Sigmoid colon (tissue), 7 donors: ENCODE data around the gene ASB7. TPM values are rescaled to one million over a fixed set of nuclear protein-coding genes. Genes with fewer than 3 reads are reported as not detected.
"Not testable (repeated sequence)": the region's sequence is repeated elsewhere in the genome, so short reads cannot be mapped to it uniquely, and the experiment has no call there.

Experiments
- DNase-seq: peaks from one replicate; pipeline ENCODE4 v3.0.0-alpha.2; 2019
- H3K27ac ChIP-seq, 4 donors: fragments of 200-600 bp; sonication (generic); one replicate each; pipeline ENCODE4 v1.5.1; 2016 to 2019; ENCODE audit warnings: mild to moderate bottlenecking in 1 of 4
- H3K27me3 ChIP-seq, 3 donors: fragments of 200-600 bp; sonication (generic); one replicate each; pipeline ENCODE4 v1.5.1; 2019; ENCODE audit warnings: mild to moderate bottlenecking in 1 of 3
- H3K36me3 ChIP-seq, 4 donors: fragments of 200-600 bp; sonication (generic); one replicate each; pipeline ENCODE4 v1.5.1; 2016 to 2019
- H3K4me1 ChIP-seq, 4 donors: fragments of 200-600 bp; sonication (generic); one replicate each; pipeline ENCODE4 v1.5.1; 2017 to 2019
- H3K4me3 ChIP-seq, 4 donors: fragments of 200-600 bp; sonication (generic); one replicate each; pipeline ENCODE4 v1.5.1; 2017 to 2019; ENCODE audit warnings: mild to moderate bottlenecking in 2 of 4, moderate library complexity in 1 of 4
- H3K9me3 ChIP-seq, 4 donors: fragments of 200-600 bp in 3 of 4; sonication (generic) in 3 of 4; one replicate each; pipeline versions ENCODE4 v1.5.1 to v1.6.1; 2013 to 2019
- CTCF ChIP-seq, 4 experiments: fragments of 450-650 bp in 3 of 4; fragments of 200-600 bp in 1 of 4; IDR thresholded peaks; one replicate each; pipeline ENCODE4 v1.5.1; 2016 to 2019; ENCODE audit warnings: antibody characterized with exemption in 4 of 4, mild to moderate bottlenecking in 3 of 4, moderate library complexity in 2 of 4
- EP300 ChIP-seq, 4 donors: sonication (generic); formaldehyde crosslinking; IDR thresholded peaks; one replicate each; pipeline ENCODE4 v1.6.1; 2017; ENCODE audit warnings: antibody characterized with exemption in 4 of 4
- POLR2A ChIP-seq, 2 donors: fragments of 450-650 bp; IDR thresholded peaks; one replicate each; pipeline ENCODE4 v1.6.1; 2016; ENCODE audit warnings: antibody characterized with exemption in 2 of 2, mild to moderate bottlenecking in 2 of 2, moderate library complexity in 2 of 2
- POLR2AphosphoS5 ChIP-seq, 4 donors: sonication (generic); formaldehyde crosslinking; IDR thresholded peaks; one replicate each; pipeline ENCODE4 v1.6.1; 2017; ENCODE audit warnings: antibody characterized with exemption in 4 of 4
- whole genome bisulfite sequencing, 2 donors: extraction: QIAGEN DNeasy Blood & Tissue Kit; methylation state at CpG; one replicate each; pipeline ENCODE4 v1.1.7; 2013; 5-methylcytosine and 5-hydroxymethylcytosine counted together
- intact Hi-C: fragments of 100-400 bp; cut with DNase I; formaldehyde crosslinking; loops from one replicate; pipeline ENCODE4 v1.15.1; 2023
- polyA plus RNA-seq, 3 donors: library from polyadenylated mRNA; stranded (reverse); fragments of 200-250 nt; gene quantifications; one replicate each; pipeline ENCODE4 v1.2.3, GENCODE V29; 2013
- total RNA-seq, 4 donors: library from RNA; depleted of rRNA; stranded (reverse); fragments of >200 nt; gene quantifications; one replicate each; pipeline ENCODE4 v1.1.0, GENCODE V29; 2016
- donor health status: healthy with polysubstance abuse.
- donor health status: Bipolar disorder and iron deficiency.
- donor health status: healthy.

The ASB7 gene
- total and polyA plus RNA-seq, 7 donors, result 7.2 to 15.7 (median 10.7) TPM

- WGBS, 2 donors, result 93 to 94% methylated on average over 4 of the region's 4 CpGs
- intact Hi-C loops, result loop anchor here (1.0 to 5.0 kb wide), 2 partner anchors 223 to 646 kb away; no protein-coding TSS in a partner anchor
- H3K27ac ChIP-seq, result no peak overlapping the region
- DNase-seq, result no peak
- no peak overlapping the region for H3K4me3 ChIP-seq
- H3K9me3 ChIP-seq, result no peaks in the 10 kb centered on the region
- peaks cover 0 to 32% (median 2%) of the 10 kb centered on the region in 4 donors for H3K36me3 ChIP-seq
- no peaks in the 10 kb centered on the region for H3K27me3 ChIP-seq
- no peaks in the 10 kb centered on the region for H3K4me1 ChIP-seq
- TF ChIP-seq POLR2AphosphoS5 (IDR thresholded peaks at IDR 0.05) (no peak), CTCF (IDR thresholded peaks at IDR 0.05) (no peak), POLR2A (IDR thresholded peaks at IDR 0.05) (no peak), EP300 (IDR thresholded peaks at IDR 0.05) (no peak)
Observed at GRCh38 chr15:100573526-100573925, 28.9 kb upstream of the ASB7 start.

GRCh38 chr15:100580414-100580813 lies 22.0 kb upstream of the ASB7 start:
- Histone ChIP-seq H3K27ac (no peak overlapping the region), H3K27me3 (no peaks in the 10 kb centered on the region), H3K4me1 (peaks cover 0 to 10% (median 0%) of the 10 kb centered on the region in 4 donors), H3K9me3 (no peaks in the 10 kb centered on the region), H3K36me3 (no peaks in the 10 kb centered on the region), H3K4me3 (no peak overlapping the region)
- whole genome bisulfite sequencing, 2 donors, result 85 to 90% methylated on average over 4 of the region's 4 CpGs
- no peak for DNase-seq
- intact Hi-C loops, result no loop called here
- TF ChIP-seq EP300 (IDR thresholded peaks at IDR 0.05) (no peak), POLR2A (IDR thresholded peaks at IDR 0.05) (no peak), POLR2AphosphoS5 (IDR thresholded peaks at IDR 0.05) (no peak), CTCF (IDR thresholded peaks at IDR 0.05) (no peak)

- Histone ChIP-seq H3K36me3 (no peaks in the 10 kb centered on the region), H3K4me3 (no peak overlapping the region), H3K27ac (no peak overlapping the region), H3K9me3 (peaks cover 0 to 4% (median 0%) of the 10 kb centered on the region in 4 donors), H3K4me1 (no peaks in the 10 kb centered on the region), H3K27me3 (no peaks in the 10 kb centered on the region)
- TF ChIP-seq EP300 (IDR thresholded peaks at IDR 0.05) (no peak), POLR2A (IDR thresholded peaks at IDR 0.05) (no peak), CTCF (IDR thresholded peaks at IDR 0.05) (no peak), POLR2AphosphoS5 (IDR thresholded peaks at IDR 0.05) (no peak)
- no peak for DNase-seq
- 43 to 99% methylated on average over 1 of the region's 1 CpG for WGBS, 2 donors
- intact Hi-C loops, result no loop called here
Observed at GRCh38 chr15:100588638-100589242, 13.6 kb upstream of the ASB7 start.

GRCh38 chr15:100591163-100591562 lies 11.2 kb upstream of the ASB7 start:
- H3K27me3 ChIP-seq, H3K9me3 ChIP-seq, intact Hi-C loops, DNase-seq, H3K4me1 ChIP-seq, H3K4me3 ChIP-seq, H3K36me3 ChIP-seq, H3K27ac ChIP-seq: not testable (repeated sequence)
- WGBS, 2 donors, result 91 to 97% methylated on average over 2 of the region's 2 CpGs

GRCh38 chr15:100591835-100592234 lies 10.6 kb upstream of the ASB7 start:
- DNase-seq, result no peak

More at GRCh38 chr15:100591835-100592234, 10.6 kb upstream of the ASB7 start:
- peaks cover 0 to 12% (median 5%) of the 10 kb centered on the region in 4 donors for H3K4me1 ChIP-seq
- no peak overlapping the region for H3K27ac ChIP-seq
- peaks cover 0 to 4% (median 0%) of the 10 kb centered on the region in 4 donors for H3K9me3 ChIP-seq
- no peaks in the 10 kb centered on the region for H3K27me3 ChIP-seq
- TF ChIP-seq POLR2AphosphoS5 (IDR thresholded peaks at IDR 0.05) (no peak), CTCF (IDR thresholded peaks at IDR 0.05) (no peak), EP300 (IDR thresholded peaks at IDR 0.05) (no peak), POLR2A (IDR thresholded peaks at IDR 0.05) (no peak)
- intact Hi-C loops, result no loop called here
- no peaks in the 10 kb centered on the region for H3K36me3 ChIP-seq
- no peak overlapping the region for H3K4me3 ChIP-seq
- 69 to 94% methylated on average over 2 of the region's 2 CpGs for WGBS, 2 donors
